HG03378 (cell line): ENCODE results near the gene KCNH1.

Source experiments
- ATAC-seq: cut with Tn5 transposase; IDR thresholded peaks from one replicate; pipeline ENCODE4 v1.9.1; 2021; ENCODE audit warnings: mild to moderate bottlenecking, moderate library complexity; ENCODE audit not compliant: unreplicated experiment

KCNH1 gene

GRCh38 chr1:210655511-210655910, 478.4 kb downstream of the KCNH1 start:
- no peak for ATAC-seq

- no peak for ATAC-seq
Observed at GRCh38 chr1:210654176-210654981, 479.6 kb downstream of the KCNH1 start.

GRCh38 chr1:210653771-210654170, 480.2 kb downstream of the KCNH1 start:
- no peak for ATAC-seq

- ATAC-seq: no peak
Observed at GRCh38 chr1:210652329-210652954, 481.5 kb downstream of the KCNH1 start.

GRCh38 chr1:210650403-210650802, 483.5 kb downstream of the KCNH1 start:
- ATAC-seq: no peak

GRCh38 chr1:210648588-210649269, 485.2 kb downstream of the KCNH1 start:
- ATAC-seq: no peak

GRCh38 chr1:210647406-210648333, 486.3 kb downstream of the KCNH1 start:
- ATAC-seq: no peak

GRCh38 chr1:210646258-210646616, 487.7 kb downstream of the KCNH1 start:
- ATAC-seq: no peak

- ATAC-seq: no peak
Observed at GRCh38 chr1:210645582-210646257, 488.2 kb downstream of the KCNH1 start.

- no peak for ATAC-seq
Observed at GRCh38 chr1:210641582-210641981, 492.4 kb downstream of the KCNH1 start.

GRCh38 chr1:210635108-210635507, 498.8 kb downstream of the KCNH1 start:
- ATAC-seq: no peak

- no peak for ATAC-seq
Observed at GRCh38 chr1:210633636-210634035, 500.3 kb downstream of the KCNH1 start.

- no peak for ATAC-seq
Observed at GRCh38 chr1:210633140-210633539, 500.8 kb downstream of the KCNH1 start.

- no peak for ATAC-seq
Observed at GRCh38 chr1:210631399-210631798, 502.5 kb downstream of the KCNH1 start.

- no peak for ATAC-seq
Observed at GRCh38 chr1:210629276-210629675, 504.7 kb downstream of the KCNH1 start.

- no peak for ATAC-seq
Observed at GRCh38 chr1:210627755-210628154, 506.2 kb downstream of the KCNH1 start.
